Caki2 (cell line): ENCODE data around the gene HDAC7. TPM values are rescaled to one million over a fixed set of nuclear protein-coding genes. Genes with fewer than 3 reads are reported as not detected.

Experiments
- DNase-seq: peaks from one replicate; pipeline ENCODE4 v3.0.0-alpha.2; 2015; ENCODE audit warnings: low read depth
- in situ Hi-C: cut with HindIII; loops from 2 replicates; pipeline ENCODE4 v1.10.0; 2016; ENCODE audit warnings: low sequenced_read_pairs, low pct_unique_long_range_greater_than_20kb, mixed read lengths
- total RNA-seq: library from RNA; depleted of rRNA; stranded (reverse); fragments of >200 nt; shearing (Covaris generic); gene quantifications from 2 replicates; pipeline ENCODE4 v1.2.3, GENCODE V29; 2014; ENCODE audit warnings: low replicate concordance

The HDAC7 gene
- total RNA-seq, 1 experiment from 2014 or later = 12.4 TPM

- in situ Hi-C loops = no loop called here
- DNase-seq = peak; percentile 94
Measured at GRCh38 chr12:47758834-47759690, 60.6 kb downstream of the HDAC7 start, which contains the start of gene RAPGEF3. Gene RAPGEF3 (minus strand): TSS chr12:47758880. CDS start chr12:47758556, 324 bp downstream.

- no peak for DNase-seq
- in situ Hi-C loops = no loop called here
Measured at GRCh38 chr12:47758584-47758833, 61.2 kb downstream of the HDAC7 start.

- in situ Hi-C loops = no loop called here
- DNase-seq = no peak
Measured at GRCh38 chr12:47757840-47758583, 61.7 kb downstream of the HDAC7 start.

- DNase-seq = no peak
- in situ Hi-C loops = no loop called here
Measured at GRCh38 chr12:47757364-47757839, 62.3 kb downstream of the HDAC7 start.

- peak; percentile 66 for DNase-seq
- in situ Hi-C loops = no loop called here
Measured at GRCh38 chr12:47755655-47756562, 63.8 kb downstream of the HDAC7 start.

- in situ Hi-C loops = no loop called here
- no peak for DNase-seq
Measured at GRCh38 chr12:47754881-47755280, 64.8 kb downstream of the HDAC7 start.

- in situ Hi-C loops = no loop called here
- DNase-seq = peak; percentile 44
Measured at GRCh38 chr12:47754126-47754525, 65.6 kb downstream of the HDAC7 start.

- in situ Hi-C loops = no loop called here
- DNase-seq = no peak
Measured at GRCh38 chr12:47753021-47754001, 66.4 kb downstream of the HDAC7 start.

GRCh38 chr12:47752552-47752951, 67.2 kb downstream of the HDAC7 start:
- in situ Hi-C loops = no loop called here
- no peak for DNase-seq

GRCh38 chr12:47752121-47752520, 67.6 kb downstream of the HDAC7 start:
- in situ Hi-C loops = no loop called here
- no peak for DNase-seq

- no peak for DNase-seq
- in situ Hi-C loops = no loop called here
Measured at GRCh38 chr12:47751561-47751960, 68.1 kb downstream of the HDAC7 start.

GRCh38 chr12:47750916-47751470, 68.7 kb downstream of the HDAC7 start:
- in situ Hi-C loops = no loop called here
- DNase-seq = no peak

- no peak for DNase-seq
- in situ Hi-C loops = no loop called here
Measured at GRCh38 chr12:47750229-47750798, 69.4 kb downstream of the HDAC7 start.

GRCh38 chr12:47748899-47749298, 70.8 kb downstream of the HDAC7 start:
- DNase-seq = no peak
- in situ Hi-C loops = no loop called here

- in situ Hi-C loops = no loop called here
- no peak for DNase-seq
Measured at GRCh38 chr12:47748507-47748828, 71.2 kb downstream of the HDAC7 start.

- DNase-seq = no peak
- in situ Hi-C loops = no loop called here
Measured at GRCh38 chr12:47747596-47748506, 71.9 kb downstream of the HDAC7 start.
